NT2/D1 (cell line): ENCODE results near the gene CFAP91.

Experiments
- SUZ12 ChIP-seq: IDR thresholded peaks from 2 replicates; pipeline ENCODE4 v1.6.1; 2011; ENCODE audit not compliant: insufficient read length, insufficient read depth; ENCODE audit errors: extremely low read depth
- ZNF274 ChIP-seq: IDR thresholded peaks from 2 replicates; pipeline ENCODE4 v1.6.1; 2011; ENCODE audit warnings: mild to moderate bottlenecking, low read depth, low read length

GRCh38 chr3:119679874-119680273 is 22.9 kb upstream of the CFAP91 start:
- no peak for TF ChIP-seq SUZ12
- no peak for TF ChIP-seq ZNF274
